GM18511 (cell line): ENCODE results near the gene ANP32A.

ENCODE experiments used
- ATAC-seq: cut with Tn5 transposase; IDR thresholded peaks from one replicate; pipeline ENCODE4 v1.9.1; 2021; ENCODE audit warnings: mild to moderate bottlenecking, moderate library complexity; ENCODE audit not compliant: unreplicated experiment

The ANP32A gene

DNA sequence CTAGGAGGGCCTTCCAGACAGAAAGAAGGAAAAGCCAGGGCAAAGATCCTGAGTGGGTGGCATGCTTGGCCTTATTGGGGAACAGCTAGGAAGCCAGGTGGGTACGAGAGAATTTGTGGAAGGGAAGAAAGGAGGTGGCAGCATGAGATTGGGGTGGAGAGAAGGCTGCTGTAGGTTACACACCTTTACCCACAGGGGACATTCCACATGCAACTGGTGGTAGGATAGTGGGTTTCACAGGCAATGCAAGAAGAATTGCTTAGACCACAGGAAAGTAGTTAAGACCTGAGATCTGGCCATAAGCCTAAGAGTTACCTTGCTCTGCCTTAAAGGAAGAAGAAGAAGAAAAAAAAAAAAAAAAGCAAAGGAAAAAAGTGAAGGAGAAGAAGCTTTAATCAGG is 19.8 kb downstream of the ANP32A start:
- no peak for ATAC-seq

DNA sequence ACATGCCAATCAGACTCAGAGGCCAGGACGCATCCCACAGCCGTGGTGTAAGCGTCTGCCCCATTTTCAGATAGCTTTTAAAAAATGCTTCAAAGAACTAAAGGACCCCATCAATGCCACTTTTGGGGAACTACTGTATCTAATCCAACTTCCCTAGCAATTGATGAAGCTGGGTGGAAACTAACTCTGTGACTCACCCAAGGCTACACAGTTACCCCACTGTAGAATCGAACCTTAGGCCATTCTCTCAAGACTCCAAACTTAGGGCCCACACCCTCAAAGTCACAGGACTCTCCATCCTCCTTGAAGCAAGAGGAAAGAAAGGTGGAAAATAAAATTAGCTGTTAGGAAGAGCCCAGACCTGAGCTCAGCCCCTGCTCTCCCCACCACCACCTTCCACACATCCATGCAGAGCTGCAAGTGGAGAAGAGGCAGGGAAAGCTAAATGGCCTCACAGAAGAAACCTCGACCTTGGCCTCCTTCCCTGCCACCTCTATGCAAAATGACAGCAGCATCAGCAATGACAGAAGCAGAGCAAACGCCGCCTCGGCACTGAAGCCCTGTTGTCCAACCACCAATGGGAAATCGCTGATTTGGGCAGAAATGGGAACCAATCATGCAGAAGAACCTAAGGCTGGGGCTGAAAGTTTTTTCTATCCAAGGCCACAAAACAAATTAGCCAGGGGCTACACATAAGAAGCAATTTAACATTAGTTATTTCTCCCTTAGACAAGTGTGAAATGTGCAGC is 22.2 kb downstream of the ANP32A start:
- ATAC-seq, result no peak

DNA sequence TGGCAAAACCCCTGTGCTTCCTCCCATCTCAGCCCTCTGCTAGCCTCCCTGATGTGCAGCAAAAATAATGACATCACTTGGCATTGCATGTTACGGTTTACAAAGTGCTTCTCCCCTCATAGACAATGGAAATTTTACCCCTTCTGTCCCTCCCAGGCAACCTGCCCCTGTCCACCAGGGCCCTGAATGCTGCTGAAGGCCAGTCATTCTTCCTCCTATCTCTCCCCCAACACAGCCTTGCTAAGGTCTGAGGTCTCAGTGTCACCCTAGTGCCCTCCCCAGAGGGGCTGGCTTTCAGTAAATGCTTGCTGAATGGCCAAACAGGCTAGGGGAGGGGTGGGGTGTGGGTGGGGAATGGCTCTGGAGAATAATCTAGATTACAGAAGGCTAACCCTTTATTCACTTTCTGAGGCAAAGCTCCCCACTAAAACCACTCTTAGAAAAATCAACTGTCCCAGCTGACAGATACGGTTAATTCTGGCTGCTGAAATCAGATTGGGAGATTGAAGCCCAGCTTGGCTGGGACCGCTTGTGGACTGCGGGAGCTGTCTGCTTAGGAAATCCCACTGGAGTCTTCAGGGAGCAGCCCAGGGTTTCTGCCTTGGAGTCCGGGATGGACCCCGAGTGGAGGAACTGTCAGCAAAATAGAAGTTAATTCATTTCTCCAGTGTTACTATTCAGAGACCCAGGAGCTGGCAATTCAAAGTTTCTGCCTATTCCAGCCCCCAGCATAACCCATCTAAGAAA is 22.9 kb downstream of the ANP32A start:
- no peak for ATAC-seq

DNA sequence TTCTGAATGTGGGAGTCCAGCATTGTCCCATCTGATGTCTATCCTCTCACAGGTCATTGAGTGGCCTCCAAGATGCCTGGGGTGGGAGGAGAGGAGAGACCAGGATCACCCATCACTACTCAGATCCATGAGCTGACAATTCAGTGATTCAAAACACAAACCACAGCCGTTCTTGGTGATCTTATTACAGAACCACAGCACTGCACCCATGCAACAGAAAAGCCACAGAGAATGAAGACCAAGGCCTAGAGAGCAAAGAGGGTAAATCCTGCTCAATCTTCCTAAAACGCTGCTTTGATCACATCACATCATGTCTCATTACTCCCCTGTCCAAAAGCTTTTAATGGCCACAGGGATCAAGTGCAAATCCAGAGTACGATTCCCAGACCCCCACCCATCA is 23.5 kb downstream of the ANP32A start:
- ATAC-seq, result no peak

DNA sequence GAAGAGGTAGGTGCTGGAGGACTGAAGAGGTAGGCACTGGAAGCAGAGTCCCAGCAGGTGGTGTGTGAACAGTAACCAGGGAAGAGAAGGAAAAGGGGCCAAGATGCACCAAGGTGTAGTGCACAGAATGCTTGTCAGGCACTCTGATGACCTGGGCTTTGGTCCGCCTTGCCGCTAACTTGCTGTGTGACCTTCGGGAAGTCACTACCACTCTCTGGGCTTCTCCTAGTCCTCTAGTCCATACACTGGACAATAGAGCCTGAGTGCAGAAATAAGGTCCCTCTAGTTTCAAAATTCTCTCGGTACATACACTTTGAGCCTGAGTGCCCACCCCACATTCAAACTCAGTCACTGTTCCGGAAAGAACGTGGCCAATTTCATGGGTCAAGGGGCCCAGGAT is 24.1 kb downstream of the ANP32A start:
- no peak for ATAC-seq

DNA sequence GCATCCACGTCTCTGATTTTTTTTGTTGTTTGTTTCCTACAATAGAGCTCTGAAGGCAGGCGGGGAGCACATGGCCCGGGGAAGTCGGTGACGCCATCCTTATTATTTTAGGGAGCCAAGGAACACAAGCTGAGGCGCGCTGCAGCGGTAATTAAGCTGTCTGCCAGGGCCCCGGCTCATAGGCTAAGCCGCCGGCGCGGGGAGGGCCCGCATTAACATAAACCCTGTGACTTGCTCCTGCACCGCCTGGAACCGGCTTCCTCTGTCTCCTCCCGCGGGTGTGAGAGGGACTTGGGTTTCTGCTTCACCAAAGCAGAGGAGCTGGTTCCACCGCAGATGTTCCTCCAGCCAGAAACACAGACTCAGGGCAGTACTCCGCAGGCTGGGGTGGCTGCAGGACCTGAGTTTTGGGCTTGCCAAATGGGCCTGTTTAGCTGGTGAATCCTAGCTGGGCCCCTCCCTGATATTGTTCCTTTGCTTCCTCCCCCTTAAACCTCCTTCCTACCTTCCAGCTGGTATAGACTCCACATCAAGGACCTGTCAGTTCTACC is 25.3 kb downstream of the ANP32A start:
- ATAC-seq, result no peak

DNA sequence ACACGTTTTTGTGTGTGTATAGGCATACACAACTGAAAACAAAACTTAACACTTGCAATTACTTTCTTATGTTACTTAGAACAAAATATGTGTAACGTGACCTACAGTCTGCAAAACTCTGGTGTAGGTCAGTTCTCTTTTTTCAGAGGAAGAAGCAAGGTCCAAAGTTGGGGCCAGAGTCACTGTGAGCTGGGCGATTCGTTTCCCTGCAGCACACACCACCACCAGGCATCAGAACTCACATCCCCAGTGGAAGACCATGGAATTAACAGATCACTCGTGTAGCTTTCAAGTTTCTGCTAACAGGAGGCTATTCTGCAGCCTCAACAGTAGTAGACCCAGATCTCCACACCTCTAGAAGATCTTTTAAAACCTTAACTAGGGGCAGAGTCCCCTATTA is 25.8 kb downstream of the ANP32A start:
- no peak for ATAC-seq

DNA sequence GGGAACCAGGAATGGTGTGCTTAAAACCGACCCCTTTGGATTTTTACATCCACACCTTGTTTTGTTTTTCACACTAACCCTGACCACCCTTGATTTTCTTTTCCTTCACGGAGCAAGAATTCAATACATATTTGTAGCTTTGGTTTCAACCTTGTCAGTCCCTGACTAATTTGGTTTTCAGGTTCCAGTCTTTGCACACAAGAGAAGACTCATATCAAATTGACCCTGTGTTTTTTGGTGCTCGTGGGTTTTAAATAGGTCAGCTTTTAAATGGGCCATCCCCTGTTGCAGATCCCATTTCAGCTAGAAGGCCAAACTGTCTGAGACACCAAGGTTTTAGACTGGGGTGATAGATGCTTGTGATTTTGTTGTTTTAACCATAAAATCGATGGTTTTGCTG is 26.4 kb downstream of the ANP32A start:
- ATAC-seq, result no peak

DNA sequence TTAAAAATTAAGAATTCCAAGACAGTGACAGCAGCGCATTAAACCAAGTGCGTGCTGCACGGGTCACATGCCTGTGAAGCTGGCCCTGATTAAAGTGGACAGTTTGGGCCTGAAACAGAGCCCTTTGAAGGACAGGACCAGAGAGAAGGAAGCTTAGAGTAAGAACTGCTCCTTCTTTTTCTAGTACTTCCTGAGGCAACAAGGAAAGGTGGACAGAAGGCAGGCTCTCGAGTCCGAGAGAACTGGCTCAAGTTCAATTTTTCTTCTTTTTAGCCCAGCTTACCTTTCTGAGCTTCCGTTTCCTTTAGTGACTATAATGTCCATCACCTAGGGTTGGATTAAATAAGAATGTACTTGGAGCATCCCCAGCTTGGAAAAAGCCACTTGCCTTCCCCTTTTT is 26.9 kb downstream of the ANP32A start:
- no peak for ATAC-seq

DNA sequence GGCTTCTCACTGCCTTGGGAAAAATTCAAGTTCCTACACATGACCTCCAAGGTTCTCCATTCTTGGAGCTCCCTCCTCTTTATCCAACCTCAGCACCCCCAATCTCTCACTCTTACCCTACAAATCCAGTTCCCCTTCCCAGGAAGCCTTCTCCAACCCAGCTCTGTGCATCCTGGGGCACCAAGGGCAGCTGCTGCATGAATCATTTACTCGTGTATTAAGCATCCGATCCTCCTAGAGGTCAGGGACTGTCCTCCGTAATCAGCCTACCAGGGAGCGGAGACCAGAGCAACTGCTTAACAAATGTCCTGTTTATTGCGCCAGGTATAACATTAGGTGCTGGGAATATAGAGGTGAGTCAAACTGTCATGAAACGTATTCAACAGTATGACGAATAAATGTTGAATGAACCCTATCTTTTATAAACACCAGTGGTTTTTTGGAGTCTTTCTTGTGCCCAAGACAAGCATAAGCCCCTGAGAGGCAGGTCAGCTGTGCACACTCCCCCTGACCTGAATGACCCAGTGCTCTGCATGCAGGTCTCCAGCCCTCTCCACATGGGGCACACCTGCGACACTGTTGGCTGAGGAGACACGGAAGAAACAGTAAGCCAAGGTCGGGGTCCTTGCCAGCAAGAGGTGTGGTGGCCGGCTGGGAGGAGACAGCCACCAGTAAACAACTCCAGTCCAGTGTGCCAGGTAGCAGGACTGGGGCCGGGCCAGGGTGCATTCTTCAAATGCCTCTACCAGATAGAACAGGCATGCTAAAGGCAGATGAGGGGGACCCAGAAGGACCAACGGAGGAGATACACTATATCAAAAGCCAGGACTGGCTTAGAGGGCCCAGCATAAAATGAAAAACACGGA is 27.6 kb downstream of the ANP32A start:
- ATAC-seq, result no peak

DNA sequence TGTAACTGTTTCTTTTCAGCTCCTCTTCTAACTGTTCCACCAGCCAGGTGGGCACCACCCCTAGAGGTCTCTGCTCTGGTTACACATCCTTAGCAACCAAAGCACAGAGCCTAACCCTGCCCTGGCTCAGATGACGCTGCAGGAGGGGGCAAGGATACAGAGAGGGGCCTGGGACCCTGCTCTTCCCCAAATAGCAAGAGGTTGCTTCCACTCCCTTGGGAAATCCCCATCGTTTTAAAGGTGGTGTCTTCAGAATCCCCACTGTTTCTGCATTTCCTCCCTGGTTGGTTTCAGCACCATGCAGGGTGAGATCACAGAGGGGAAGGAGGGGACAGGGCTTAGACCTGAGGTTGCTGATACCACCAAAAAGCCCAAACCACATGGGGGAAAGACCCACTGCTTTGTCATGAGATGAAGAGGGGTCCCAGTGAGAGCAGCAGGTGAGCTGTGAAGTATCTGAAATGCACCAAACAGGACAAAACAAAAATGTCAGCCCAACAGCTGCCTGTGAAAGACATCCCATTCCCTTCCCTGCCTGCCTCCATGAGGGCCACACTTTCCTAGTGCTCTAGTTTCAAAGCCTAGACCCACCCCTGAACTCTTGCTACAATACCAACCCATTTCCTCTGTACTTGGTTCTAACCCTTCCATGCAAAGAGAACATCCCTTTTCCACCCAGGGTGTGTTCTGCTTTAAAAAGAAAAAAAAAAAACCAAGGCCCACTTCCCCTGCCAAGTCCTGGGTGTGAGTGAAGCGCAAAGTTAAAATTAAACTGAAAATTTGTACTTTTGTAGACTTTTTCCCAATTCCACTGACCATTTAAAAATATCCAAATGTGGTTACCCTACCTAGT is 29.0 kb downstream of the ANP32A start:
- peak; percentile 69 for ATAC-seq

DNA sequence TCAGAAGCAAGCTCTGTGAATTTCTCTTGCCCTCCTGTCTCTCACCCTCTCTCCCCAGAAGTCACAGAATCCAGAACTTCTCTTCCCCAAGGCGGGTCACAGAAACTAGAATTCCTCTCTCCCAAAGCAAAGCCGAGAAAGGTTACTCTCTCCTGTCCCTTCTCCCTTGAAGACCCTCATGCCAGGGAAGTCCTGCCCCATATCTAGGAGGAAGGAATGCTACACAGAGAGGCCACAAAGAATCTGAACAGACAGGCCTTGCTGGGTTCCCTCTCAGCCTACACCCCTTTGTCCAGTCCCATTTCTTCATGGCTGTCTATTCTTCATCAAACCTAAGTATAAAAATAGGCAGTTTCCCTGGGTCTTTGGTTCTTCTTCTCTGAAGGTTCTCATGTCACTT is 29.8 kb downstream of the ANP32A start:
- no peak for ATAC-seq

DNA sequence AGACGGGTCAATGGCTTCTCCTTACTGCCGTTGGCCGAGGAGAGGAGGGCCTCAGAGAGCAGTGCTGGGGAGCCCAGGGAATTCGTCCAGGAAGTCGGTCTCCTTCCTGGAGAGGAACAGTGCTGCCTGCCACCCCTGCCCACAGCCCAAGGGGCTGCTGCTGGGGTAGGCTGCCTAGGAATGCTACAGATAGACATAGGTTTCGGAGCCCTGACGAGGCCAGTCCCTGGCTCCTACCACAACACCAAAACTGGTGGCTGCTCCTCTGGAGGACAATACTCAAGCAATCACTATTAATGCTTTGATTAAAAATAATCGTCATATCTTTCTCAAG is 30.5 kb downstream of the ANP32A start:
- no peak for ATAC-seq

DNA sequence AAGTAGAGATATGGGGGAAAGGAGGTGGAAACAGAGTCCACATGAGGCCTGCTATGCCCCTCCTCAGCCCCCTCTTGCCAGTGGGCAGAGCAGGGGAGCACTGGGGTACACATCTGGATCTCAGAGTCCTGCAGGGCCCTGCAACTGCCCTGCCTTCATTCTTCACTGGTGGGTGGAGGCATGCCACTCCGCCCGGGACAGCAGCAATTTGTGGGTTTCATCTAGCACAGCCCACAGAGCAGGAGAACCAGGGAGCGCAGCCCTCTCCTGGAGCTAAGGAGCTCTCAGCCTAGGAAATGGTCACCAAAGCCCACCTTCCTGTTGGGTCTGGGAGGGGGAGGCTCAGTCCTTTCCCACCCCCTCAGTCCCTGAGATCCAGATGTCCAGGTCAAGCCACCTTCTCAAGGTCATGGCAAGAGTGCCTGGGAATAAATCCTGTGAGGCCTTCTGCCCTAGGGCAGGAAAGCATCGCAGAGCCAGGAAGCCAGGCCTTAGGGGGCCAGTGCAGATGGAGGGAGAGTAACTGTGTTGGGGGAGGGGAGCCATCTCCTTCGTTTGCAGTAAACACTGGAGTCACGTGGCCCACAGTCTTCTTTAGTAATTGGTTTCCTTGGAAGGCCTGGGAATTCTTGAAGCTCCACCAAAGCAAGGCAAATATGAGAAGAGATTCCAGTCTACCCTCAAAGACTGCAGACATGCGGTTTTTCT is 31.0 kb downstream of the ANP32A start:
- ATAC-seq, result no peak

DNA sequence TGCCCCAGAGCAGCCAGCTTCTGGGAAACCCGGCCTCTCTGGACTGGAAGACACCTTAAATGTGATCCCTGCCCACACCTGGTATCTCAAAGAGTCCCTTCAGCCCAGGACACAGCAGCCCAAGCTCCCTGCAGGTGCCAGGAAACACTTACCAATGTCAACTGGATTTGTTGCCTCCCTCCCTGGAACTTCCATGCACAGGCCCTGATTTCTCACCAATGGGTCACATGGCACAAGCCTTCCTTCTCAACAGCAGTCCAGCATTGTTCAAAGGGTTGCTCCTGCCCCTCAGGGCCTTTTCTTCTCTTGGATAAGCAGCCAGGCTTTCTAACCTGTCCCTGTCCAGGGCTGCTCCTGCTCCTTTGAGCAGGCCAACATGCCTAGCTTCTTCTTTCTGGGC is 31.6 kb downstream of the ANP32A start:
- ATAC-seq, result no peak

DNA sequence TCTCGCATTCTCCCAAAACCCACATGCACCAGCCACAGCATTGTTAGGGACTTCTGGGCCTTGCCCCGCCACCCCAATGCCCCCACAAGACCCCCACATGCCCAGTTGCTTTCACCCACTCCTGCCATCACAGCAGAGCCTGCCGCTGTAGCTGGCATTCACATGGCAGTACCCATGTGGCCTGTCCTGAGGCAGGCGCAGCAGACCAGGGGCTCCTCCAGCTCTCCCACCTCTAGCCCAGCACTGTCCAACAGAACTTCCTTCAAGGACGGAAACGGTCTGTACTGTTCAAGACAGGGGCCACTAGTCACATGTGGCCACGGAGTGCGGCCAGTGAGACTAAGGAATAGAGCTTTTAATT is 32.5 kb downstream of the ANP32A start:
- no peak for ATAC-seq

DNA sequence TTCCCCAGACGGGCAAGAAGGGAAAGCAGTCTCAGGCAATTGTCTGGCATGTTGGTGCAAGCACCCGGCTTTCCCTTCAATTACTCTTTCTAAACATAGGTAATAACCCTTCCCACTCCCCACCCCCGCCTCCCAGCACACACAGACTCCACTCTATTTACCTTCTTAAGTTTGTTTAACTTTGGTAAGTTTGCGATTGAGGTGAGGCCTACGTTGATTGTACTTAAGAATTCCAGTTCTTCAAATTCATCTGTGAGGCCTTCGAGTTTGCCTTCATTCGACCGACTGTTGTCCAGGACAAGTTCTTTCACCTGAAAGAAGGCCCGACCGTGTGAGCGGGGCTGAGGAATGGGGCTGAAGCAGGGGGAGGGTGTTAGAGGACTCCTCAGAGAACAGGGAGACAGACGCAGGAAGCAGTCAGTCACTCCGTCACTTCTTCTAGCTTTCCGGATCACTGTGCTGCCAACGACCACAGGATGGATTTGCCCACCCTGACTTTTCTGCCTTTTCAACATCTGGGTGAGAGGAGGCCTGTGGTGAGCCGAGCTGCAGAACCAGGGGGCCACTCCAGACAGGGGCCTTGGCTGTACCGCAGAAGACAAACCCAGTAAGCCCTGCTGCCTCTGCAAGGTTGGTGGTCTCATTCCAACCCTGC is 33.0 kb downstream of the ANP32A start:
- no peak for ATAC-seq

DNA sequence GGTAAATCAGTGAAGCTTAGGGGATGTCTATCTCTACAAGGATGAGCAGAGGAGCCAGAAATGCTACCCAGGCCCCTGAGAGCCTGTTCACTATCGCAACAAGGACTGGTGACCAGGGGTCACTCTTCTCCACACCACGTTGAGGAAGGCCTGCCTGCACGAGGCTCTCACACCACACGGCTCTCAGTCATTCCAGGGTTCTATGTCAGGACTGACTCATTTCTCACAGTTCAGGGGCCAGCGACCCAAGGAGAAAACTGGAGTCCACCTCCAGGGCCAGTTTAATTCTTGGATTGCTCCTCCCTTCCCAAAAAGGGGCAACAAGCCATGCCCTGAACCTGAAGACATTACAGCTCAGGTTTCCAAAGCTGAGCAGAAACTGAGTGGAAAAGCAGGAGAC is 33.9 kb downstream of the ANP32A start:
- ATAC-seq, result no peak

DNA sequence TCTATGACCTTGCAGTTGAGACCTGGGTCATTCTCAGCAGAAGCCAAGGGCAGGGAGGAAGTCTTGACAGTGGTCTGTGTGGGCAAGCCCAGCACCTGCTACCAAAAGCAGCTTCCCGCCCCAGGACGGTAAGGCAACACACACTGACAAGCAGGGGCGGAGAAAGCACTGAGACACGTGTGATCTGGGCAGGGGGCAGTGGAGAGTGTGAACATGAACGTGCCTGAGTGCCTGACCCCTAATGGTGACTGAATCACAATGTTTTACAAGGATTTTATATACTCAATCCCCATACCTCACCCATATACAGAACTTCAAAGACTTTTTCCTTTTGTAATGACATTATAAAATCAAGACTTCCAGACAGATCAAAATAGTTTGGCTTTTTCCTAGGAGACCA is 35.2 kb downstream of the ANP32A start:
- ATAC-seq, result no peak

DNA sequence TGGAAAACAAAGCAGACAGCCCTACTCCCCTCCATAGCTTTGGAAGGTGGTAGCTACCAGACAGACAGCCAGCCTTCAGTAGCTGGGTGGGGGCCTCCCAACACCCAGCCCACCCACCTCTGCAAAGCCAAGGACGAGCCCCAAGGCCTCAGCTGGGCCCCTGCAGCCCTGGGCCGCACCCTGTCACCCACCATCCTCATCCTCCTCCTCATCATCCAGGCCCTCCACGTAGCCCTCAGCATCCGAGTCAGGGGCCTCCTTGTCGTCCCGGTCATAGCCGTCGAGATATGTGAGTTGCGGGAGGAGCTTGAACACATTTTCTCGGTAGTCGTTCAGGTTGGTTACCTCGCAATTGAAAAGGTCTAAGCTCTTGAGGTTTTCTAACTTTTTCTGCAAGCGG is 36.5 kb downstream of the ANP32A start:
- no peak for ATAC-seq
